IMR-90 (cell line): ENCODE results near the gene MAGI2. TPM values are rescaled to one million over a fixed set of nuclear protein-coding genes. Genes with fewer than 3 reads are reported as not detected.
A peak's percentile ranks its signal among the peaks of the same experiment; 100 is the strongest.

Experiments used
- ATAC-seq: fragments of 200-7000 bp; cut with Tn5 transposase; 2 replicates; pipeline ENCODE4 v1.9.1; 2020; ENCODE audit warnings: low read depth, mild to moderate bottlenecking, moderate library complexity
- BruUV-seq: library from RNA; stranded (reverse); fragments of 400-500 nt; replicated peaks from 2 replicates; lab custom pipeline; 2021; lab: Mats Ljungman, UMichigan
- CTCF ChIA-PET: fragments of 300-600 bp; formaldehyde crosslinking; extraction: SDS; loops from one replicate; lab custom pipeline; 2021; ENCODE audit warnings: antibody characterized with exemption; lab: Yijun Ruan, JAX
- POLR2A ChIA-PET: fragments of 300-600 bp; sonication (Branson Sonifier 250); formaldehyde crosslinking; loops from one replicate; lab custom pipeline; 2022; ENCODE audit warnings: antibody characterized with exemption; ENCODE audit not compliant: unreplicated experiment; lab: Charles Lee
- DNase-seq: peaks from one replicate; pipeline ENCODE4 v3.0.0; 2013
- H2AFZ ChIP-seq: replicated peaks from 2 replicates; pipeline ENCODE3; 2013; ENCODE audit warnings: low read length, mild to moderate bottlenecking; ENCODE audit not compliant: poor library complexity
- H2AK5ac ChIP-seq: 2 replicates; pipeline ENCODE4 v1.6.1; 2013; ENCODE audit warnings: low read depth, low read length, inconsistent platforms
- H2AK9ac ChIP-seq: replicated peaks from 2 replicates; pipeline ENCODE3; 2013; ENCODE audit warnings: mild to moderate bottlenecking, low read depth, low read length, moderate library complexity; ENCODE audit not compliant: poor library complexity
- H2BK120ac ChIP-seq: 2 replicates; pipeline ENCODE4 v1.6.1; 2013; ENCODE audit warnings: low read depth, low read length, inconsistent platforms
- H2BK15ac ChIP-seq: 3 replicates; pipeline ENCODE4 v1.6.1; 2013; ENCODE audit warnings: low read depth, low read length, inconsistent platforms
- H2BK20ac ChIP-seq: 2 replicates; pipeline ENCODE4 v1.6.1; 2013; ENCODE audit warnings: low read depth, mild to moderate bottlenecking, inconsistent platforms, low read length, moderate library complexity
- H2BK5ac ChIP-seq: 2 replicates; pipeline ENCODE4 v1.6.1; 2013; ENCODE audit warnings: mild to moderate bottlenecking, low read depth, low read length, inconsistent platforms; ENCODE audit not compliant: poor library complexity, severe bottlenecking
- H3K14ac ChIP-seq: replicated peaks from 2 replicates; pipeline ENCODE4 v1.6.1; 2013; ENCODE audit warnings: low read depth, low read length, inconsistent platforms
- H3K18ac ChIP-seq: 2 replicates; pipeline ENCODE4 v1.6.1; 2013; ENCODE audit warnings: low read depth, low read length, control low read depth
- H3K23ac ChIP-seq: 2 replicates; pipeline ENCODE4 v1.6.1; 2013; ENCODE audit warnings: low read depth, low read length, inconsistent platforms
- H3K27ac ChIP-seq: 2 replicates; pipeline ENCODE4 v1.5.1; 2013; ENCODE audit warnings: mild to moderate bottlenecking, control low read depth, low read length; ENCODE audit not compliant: insufficient read depth
- H3K27me3 ChIP-seq: 2 replicates; pipeline ENCODE4 v1.6.1; 2013; ENCODE audit warnings: low read length; ENCODE audit not compliant: control insufficient read depth, insufficient read depth
- H3K36me3 ChIP-seq: 2 replicates; pipeline ENCODE4 v1.6.1; 2013; ENCODE audit warnings: low read length, mixed read lengths; ENCODE audit not compliant: control insufficient read depth, insufficient read depth
- H3K4ac ChIP-seq: 2 replicates; pipeline ENCODE4 v1.6.1; 2013; ENCODE audit warnings: low read depth, low read length, inconsistent platforms
- H3K4me1 ChIP-seq: 2 replicates; pipeline ENCODE4 v1.6.1; 2013; ENCODE audit warnings: low read length, mixed read lengths; ENCODE audit not compliant: control insufficient read depth, insufficient read depth
- H3K4me2 ChIP-seq: 2 replicates; pipeline ENCODE4 v1.6.1; 2013; ENCODE audit warnings: low read depth, mild to moderate bottlenecking, control low read depth, low read length, moderate library complexity
- H3K4me3 ChIP-seq: 2 replicates; pipeline ENCODE4 v1.5.1; 2013; ENCODE audit warnings: low read depth, mild to moderate bottlenecking, control low read depth, low read length, moderate library complexity; ENCODE audit not compliant: insufficient read depth
- H3K56ac ChIP-seq: 2 replicates; pipeline ENCODE4 v1.6.1; 2013; ENCODE audit warnings: low read length, inconsistent platforms; ENCODE audit not compliant: insufficient read depth; ENCODE audit errors: extremely low read depth
- H3K79me1 ChIP-seq, 2 experiments: 2 replicates each; pipeline ENCODE4 v1.6.1; 2013; ENCODE audit warnings: low read length in 2 of 2, inconsistent platforms in 1 of 2, low read depth in 1 of 2
- H3K9ac ChIP-seq: 2 replicates; pipeline ENCODE4 v1.6.1; 2013; ENCODE audit warnings: low read depth, low read length, control low read depth
- H3K9me1 ChIP-seq: 2 replicates; pipeline ENCODE4 v1.6.1; 2013; ENCODE audit warnings: low read length, inconsistent platforms; ENCODE audit not compliant: insufficient read depth
- H3K9me3 ChIP-seq: 2 replicates; pipeline ENCODE4 v1.6.1; 2013; ENCODE audit warnings: low read length; ENCODE audit not compliant: control insufficient read depth, insufficient read depth
- H4K20me1 ChIP-seq: 2 replicates; pipeline ENCODE4 v1.6.1; 2013; ENCODE audit warnings: low read length, inconsistent platforms; ENCODE audit not compliant: insufficient read depth
- H4K5ac ChIP-seq: 2 replicates; pipeline ENCODE4 v1.6.1; 2013; ENCODE audit warnings: mild to moderate bottlenecking, low read depth, low read length, control low read depth
- H4K8ac ChIP-seq, 2 experiments: 2 replicates each; pipeline ENCODE4 v1.6.1; 2013; ENCODE audit warnings: low read depth in 2 of 2, low read length in 2 of 2, control low read depth in 1 of 2, inconsistent platforms in 1 of 2
- H4K91ac ChIP-seq: 2 replicates; pipeline ENCODE4 v1.6.1; 2013; ENCODE audit warnings: low read depth, low read length, inconsistent platforms; ENCODE audit not compliant: insufficient read depth
- BHLHE40 ChIP-seq: fragments of 150-350 bp; IDR thresholded peaks from 2 replicates; pipeline ENCODE4 v1.6.1; 2016; ENCODE audit warnings: mild to moderate bottlenecking, low read depth, low read length
- CEBPB ChIP-seq: IDR thresholded peaks from 2 replicates; pipeline ENCODE4 v1.6.1; 2012; ENCODE audit warnings: low read depth, low read length, improper control_type of control experiment
- CHD1 ChIP-seq: IDR thresholded peaks from 2 replicates; pipeline ENCODE4 v1.6.1; 2012; ENCODE audit warnings: low read depth, low read length, improper control_type of control experiment
- CTCF ChIP-seq: conservative IDR thresholded peaks from 2 replicates; pipeline ENCODE4 v1.5.1; 2012; ENCODE audit warnings: mild to moderate bottlenecking, low read depth, low read length, improper control_type of control experiment
- ELK1 ChIP-seq: fragments of 150-350 bp; IDR thresholded peaks from 2 replicates; pipeline ENCODE4 v1.6.1; 2016; ENCODE audit warnings: low read depth, mild to moderate bottlenecking, low read length, moderate library complexity, borderline replicate concordance
- FOS ChIP-seq: fragments of 150-350 bp; IDR thresholded peaks from 2 replicates; pipeline ENCODE4 v1.6.1; 2016; ENCODE audit warnings: low read depth, low read length
- MAFK ChIP-seq: IDR thresholded peaks from 2 replicates; pipeline ENCODE4 v1.6.1; 2012; ENCODE audit warnings: low read depth, low read length, improper control_type of control experiment
- MAZ ChIP-seq: IDR thresholded peaks from 2 replicates; pipeline ENCODE4 v1.6.1; 2012; ENCODE audit warnings: low read depth, mild to moderate bottlenecking, low read length, improper control_type of control experiment, moderate library complexity, borderline replicate concordance
- MXI1 ChIP-seq: IDR thresholded peaks from 2 replicates; pipeline ENCODE4 v1.6.1; 2012; ENCODE audit warnings: low read depth, mild to moderate bottlenecking, low read length, moderate library complexity, borderline replicate concordance
- NFE2L2 ChIP-seq: fragments of 150-350 bp; IDR thresholded peaks from 2 replicates; pipeline ENCODE4 v1.6.1; 2016; ENCODE audit warnings: low read depth, mild to moderate bottlenecking, low read length
- POLR2A ChIP-seq: IDR thresholded peaks from 2 replicates; pipeline ENCODE4 v1.6.1; 2012; ENCODE audit warnings: mild to moderate bottlenecking, low read depth, low read length
- RAD21 ChIP-seq: IDR thresholded peaks from 2 replicates; pipeline ENCODE4 v1.6.1; 2012; ENCODE audit warnings: low read length, improper control_type of control experiment
- RCOR1 ChIP-seq: IDR thresholded peaks from 2 replicates; pipeline ENCODE4 v1.6.1; 2012; ENCODE audit warnings: mild to moderate bottlenecking, low read length, improper control_type of control experiment; ENCODE audit not compliant: insufficient replicate concordance
- RFX5 ChIP-seq: IDR thresholded peaks from 2 replicates; pipeline ENCODE4 v1.8.0; 2012; ENCODE audit warnings: low read depth, mild to moderate bottlenecking, low read length, moderate library complexity
- SMC3 ChIP-seq: fragments of 150-350 bp; IDR thresholded peaks from 2 replicates; pipeline ENCODE4 v1.6.1; 2016; ENCODE audit warnings: low read depth, mild to moderate bottlenecking, antibody characterized with exemption, low read length, moderate library complexity
- WGBS, 2 experiments: methylation state at CpG; one replicate each; pipeline versions ENCODE4 v1.1.5 to v1.1.7; 2013; ENCODE audit warnings: missing lambda C conversion rate in 2 of 2; ENCODE audit not compliant: insufficient read length in 1 of 2; ENCODE audit errors: extremely low coverage in 2 of 2; 5-methylcytosine and 5-hydroxymethylcytosine counted together
- dilution Hi-C: fragments of 300-500 bp; cut with HindIII; formaldehyde crosslinking; loops from one replicate; pipeline ENCODE4 v1.14.3; 2018; ENCODE audit warnings: low sequenced_read_pairs; ENCODE audit not compliant: unreplicated experiment
- in situ Hi-C: fragments of 300-500 bp; cut with MboI; formaldehyde crosslinking; loops from 3 replicates; pipeline ENCODE4 v1.14.3; 2019; ENCODE audit warnings: low sequenced_read_pairs, inconsistent platforms, mixed read lengths
- intact Hi-C: fragments of 100-400 bp; cut with micrococcal nuclease; formaldehyde crosslinking; loops from 2 replicates; pipeline ENCODE4 v1.10.0; 2022
- polyA plus RNA-seq, 3 experiments: library from polyadenylated mRNA; depleted of rRNA; stranded (reverse); fragments of >200 nt; gene quantifications; 2 replicates each; pipeline ENCODE4 v1.2.3, GENCODE V29; 2012; ENCODE audit warnings: low replicate concordance in 1 of 3
- total RNA-seq: library from RNA; depleted of rRNA; stranded (reverse); fragments of >200 nt; gene quantifications from 2 replicates; pipeline ENCODE4 v1.2.3, GENCODE V29; 2012
- TF ChIP-seq, protein P1 (sequence below): fragments of 150-350 bp; IDR thresholded peaks from 2 replicates; pipeline ENCODE4 v1.6.1; 2017; ENCODE audit warnings: mild to moderate bottlenecking, antibody characterized with exemption, low read length, low read depth

Gene MAGI2
- total and polyA plus RNA-seq, 2 of the 4 experiments (the other 2 are of a cell fraction), result 2.5 to 17.9 TPM

DNA sequence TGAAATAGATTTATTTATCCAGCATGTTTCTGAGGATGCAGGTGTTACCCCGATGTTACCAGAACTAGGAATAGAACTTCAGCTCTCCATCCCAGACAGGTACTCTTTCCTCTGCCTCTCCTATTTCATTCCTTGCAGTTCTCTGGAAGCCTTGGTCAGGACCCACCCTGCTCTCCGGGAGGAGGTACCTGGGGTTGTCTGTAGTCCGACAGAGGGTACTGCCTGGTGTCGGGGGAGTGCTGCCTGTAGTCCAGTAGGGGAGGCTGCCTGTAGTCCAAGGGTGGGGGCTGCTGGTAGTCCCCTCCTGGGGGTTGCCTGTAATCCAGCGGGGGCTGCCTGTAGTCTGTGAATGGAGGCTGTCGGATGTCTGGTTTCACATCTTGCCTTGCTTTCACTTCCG, 1326.5 kb downstream of the MAGI2 start:
- Histone ChIP-seq H3K4me1 (peaks cover 8% of the 10 kb centered on the region), H3K79me1 (no peaks in the 10 kb centered on the region), H3K36me3 (no peaks in the 10 kb centered on the region), H2BK20ac (peak overlapping the region; percentile 14; the same call in 1 of the 2 replicates), H3K23ac (no peak overlapping the region), H2AK9ac (no peak overlapping the region), H3K9me3 (no peaks in the 10 kb centered on the region), H2BK5ac (no peak overlapping the region), H3K9ac (no peak overlapping the region), H3K18ac (no peak overlapping the region; the same call in 1 of the 2 replicates), H3K4ac (no peak overlapping the region; the same call in 1 of the 2 replicates), H4K8ac (no peak overlapping the region), H3K56ac (no peak overlapping the region), H3K4me2 (no peak overlapping the region), H2AFZ (no peak overlapping the region), H3K27me3 (no peaks in the 10 kb centered on the region), H3K9me1 (0 out of 2 replicates have a peak, but pooled peaks cover 3% of the 10 kb centered on the region), H3K4me3 (no peak overlapping the region), H2AK5ac (no peak overlapping the region), H3K14ac (no peak overlapping the region), H4K5ac (no peak overlapping the region), H3K27ac (no peak overlapping the region), H4K91ac (no peak overlapping the region), H2BK15ac (no peak overlapping the region), H4K20me1 (no peaks in the 10 kb centered on the region; the same call in 1 of the 2 replicates), H2BK120ac (no peak overlapping the region)
- intact Hi-C loops, result no loop called here
- TF ChIP-seq MAZ, result no peak
- TF ChIP-seq FOS, result no peak
- no peak for TF ChIP-seq BHLHE40
- no peak for TF ChIP-seq RCOR1
- no peak for TF ChIP-seq CTCF
- no peak for TF ChIP-seq CEBPB
- no peak for TF ChIP-seq MXI1
- no peak for TF ChIP-seq SMC3
- TF ChIP-seq RFX5, result no peak
- TF ChIP-seq POLR2A, result no peak
- TF ChIP-seq, protein P1, sequence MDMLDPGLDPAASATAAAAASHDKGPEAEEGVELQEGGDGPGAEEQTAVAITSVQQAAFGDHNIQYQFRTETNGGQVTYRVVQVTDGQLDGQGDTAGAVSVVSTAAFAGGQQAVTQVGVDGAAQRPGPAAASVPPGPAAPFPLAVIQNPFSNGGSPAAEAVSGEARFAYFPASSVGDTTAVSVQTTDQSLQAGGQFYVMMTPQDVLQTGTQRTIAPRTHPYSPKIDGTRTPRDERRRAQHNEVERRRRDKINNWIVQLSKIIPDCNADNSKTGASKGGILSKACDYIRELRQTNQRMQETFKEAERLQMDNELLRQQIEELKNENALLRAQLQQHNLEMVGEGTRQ, result no peak
- no peak for TF ChIP-seq RAD21
- TF ChIP-seq MAFK, result no peak
- TF ChIP-seq CHD1, result no peak
- TF ChIP-seq NFE2L2, result no peak
- no peak for TF ChIP-seq ELK1
- 100% methylated on average over 1 of the region's 7 CpGs; no CpG with 5 or more reads in 1 of the 2 experiments for WGBS, 2 experiments
- ChIA-PET CTCF (no interaction called here), POLR2A (no interaction called here)
- in situ Hi-C loops, result loop anchor here (25.0 kb wide), 1 partner anchor 810 kb away; no protein-coding TSS in a partner anchor
- ATAC-seq (no peak), DNase-seq (no peak)
- dilution Hi-C loops, result no loop called here
- BruUV-seq, result no TSS peak
